HepG2 (cell line): ENCODE data around the gene OR52I2. TPM values are rescaled to one million over a fixed set of nuclear protein-coding genes. Genes with fewer than 3 reads are reported as not detected.

Experiments used
- ATAC-seq: fragments of 200-7000 bp; cut with Tn5 transposase; 3 replicates; pipeline ENCODE4 v1.9.1; 2020; ENCODE audit warnings: mild to moderate bottlenecking, moderate library complexity
- BruUV-seq: library from RNA; stranded (reverse); fragments of 400-500 nt; replicated peaks from 2 replicates; lab custom pipeline; 2021; lab: Mats Ljungman, UMichigan
- CTCF ChIA-PET: fragments of 300-600 bp; formaldehyde crosslinking; extraction: SDS; loops from one replicate; lab custom pipeline; 2021; ENCODE audit warnings: low total read pairs, inconsistent platforms, low intra/inter-chr PET ratio; lab: Yijun Ruan, JAX
- POLR2A ChIA-PET: fragments of 350-600 bp; sonication (Branson Sonifier 250); formaldehyde crosslinking; loops from one replicate; lab custom pipeline; 2020; ENCODE audit warnings: antibody characterized with exemption, inconsistent platforms; lab: Yijun Ruan, JAX
- DNase-seq: peaks from one replicate; pipeline ENCODE4 v3.0.0-alpha.2; 2015; ENCODE audit warnings: low spot score
- FAIRE-seq: peaks from 3 replicates; lab custom pipeline; 2011; peaks lifted over from hg19 to GRCh38; lab: Jason Lieb, UNC
- H2AFZ ChIP-seq: one replicate; pipeline ENCODE4 v1.6.1; 2011; ENCODE audit warnings: low read length, inconsistent platforms
- H3K27ac ChIP-seq: fragments of 300-600 bp; 3 replicates; pipeline ENCODE4 v1.8.0; 2011; ENCODE audit warnings: mixed run types, mild to moderate bottlenecking, mixed read lengths, low read length, inconsistent platforms; ENCODE audit not compliant: insufficient read depth; ENCODE audit errors: extremely low read length
- H3K27me3 ChIP-seq, 2 experiments: fragments of 200-600 bp in 1 of 2; 2 replicates in 1 of 2; 3 replicates in 1 of 2; pipeline versions ENCODE4 v1.6.0 to v1.8.0; 2011; ENCODE audit warnings: low read length in 2 of 2, mild to moderate bottlenecking in 2 of 2, moderate library complexity in 2 of 2, inconsistent platforms in 1 of 2; ENCODE audit not compliant: insufficient read depth in 2 of 2, control insufficient read depth in 1 of 2
- H3K36me3 ChIP-seq, 2 experiments: fragments of 200-600 bp in 1 of 2; replicated peaks in 1 of 2; 2 replicates in 1 of 2; 3 replicates in 1 of 2; pipeline versions ENCODE4 v1.5.1 to v1.8.0; 2011; ENCODE audit warnings: low read length in 2 of 2, inconsistent platforms in 1 of 2; ENCODE audit not compliant: insufficient read depth in 2 of 2, control insufficient read depth in 1 of 2
- H3K4me1 ChIP-seq: 2 replicates; pipeline ENCODE4 v1.5.1; 2012; ENCODE audit warnings: low read length, inconsistent platforms; ENCODE audit not compliant: insufficient read depth
- H3K4me2 ChIP-seq: 2 replicates; pipeline ENCODE4 v1.6.0; 2011; ENCODE audit warnings: low read depth, low read length, inconsistent platforms
- H3K4me3 ChIP-seq, 3 experiments: fragments of 200-600 bp in 1 of 3; sonication (generic), shearing (Covaris generic) in 1 of 3; replicated peaks in 1 of 3; 2 replicates each; pipeline ENCODE4 v1.5.1; 2011 to 2016; ENCODE audit warnings: low read length in 3 of 3, inconsistent platforms in 2 of 3, low read depth in 2 of 3, mild to moderate bottlenecking in 2 of 3, control low read depth in 1 of 3, mixed read lengths in 1 of 3; ENCODE audit not compliant: insufficient read depth in 1 of 3
- H3K79me2 ChIP-seq: one replicate; pipeline ENCODE4 v1.6.1; 2011; ENCODE audit warnings: low read length, inconsistent platforms; ENCODE audit not compliant: insufficient read depth
- H3K9ac ChIP-seq: 2 replicates; pipeline ENCODE4 v1.6.0; 2011; ENCODE audit warnings: mild to moderate bottlenecking, low read depth, low read length, inconsistent platforms; ENCODE audit not compliant: insufficient read depth
- H3K9me3 ChIP-seq: 2 replicates; pipeline ENCODE4 v1.5.1; 2012; ENCODE audit warnings: mild to moderate bottlenecking, low read length
- H4K20me1 ChIP-seq: 2 replicates; pipeline ENCODE4 v1.6.0; 2011; ENCODE audit warnings: inconsistent platforms, mild to moderate bottlenecking, low read length, moderate library complexity; ENCODE audit not compliant: insufficient read depth
- CHCHD3 ChIP-seq: sonication (generic); formaldehyde crosslinking; IDR thresholded peaks from 2 replicates; pipeline ENCODE4 v1.8.0; 2022; ENCODE audit warnings: mild to moderate bottlenecking, missing genetic modification reagents, moderate library complexity
- CHD2 ChIP-seq: IDR thresholded peaks from 2 replicates; pipeline ENCODE4 v1.6.1; 2011; ENCODE audit warnings: low read depth, low read length, improper control_type of control experiment
- JDP2 ChIP-seq: sonication (generic); formaldehyde crosslinking; IDR thresholded peaks from 2 replicates; pipeline ENCODE4 v1.8.1; 2022; ENCODE audit warnings: missing genetic modification reagents, borderline replicate concordance
- NONO ChIP-seq, 2 experiments: fragments of 450-650 bp in 1 of 2; sonication (generic) in 1 of 2; formaldehyde crosslinking in 1 of 2; IDR thresholded peaks in 1 of 2; conservative IDR thresholded peaks in 1 of 2; 2 replicates each; pipeline versions ENCODE4 v1.6.1 to v1.8.0; 2017 to 2022; ENCODE audit warnings: mild to moderate bottlenecking in 1 of 2, missing genetic modification reagents in 1 of 2, moderate library complexity in 1 of 2
- SP1 ChIP-seq, 2 experiments: fragments of 450-650 bp in 1 of 2; sonication (generic) in 1 of 2; formaldehyde crosslinking in 1 of 2; IDR thresholded peaks; 2 replicates each; pipeline versions ENCODE4 v1.4.0 to v1.6.1; 2016 to 2020; ENCODE audit warnings: missing genetic modification reagents in 1 of 2
- ZFP90 ChIP-seq: sonication (generic); formaldehyde crosslinking; IDR thresholded peaks from 2 replicates; pipeline ENCODE4 v1.8.0; 2022; ENCODE audit warnings: missing genetic modification reagents, mild to moderate bottlenecking, inconsistent platforms, borderline replicate concordance
- ZNF251 ChIP-seq: sonication (generic); formaldehyde crosslinking; IDR thresholded peaks from 2 replicates; pipeline ENCODE4 v1.9.0; 2021; ENCODE audit warnings: mild to moderate bottlenecking, missing genetic modification reagents
- ZNF792 ChIP-seq: IDR thresholded peaks from 2 replicates; pipeline ENCODE4 v1.6.1; 2016
- WGBS: methylation state at CpG from one replicate; pipeline ENCODE4 v1.1.6; 2017; ENCODE audit warnings: low lambda C conversion rate; 5-methylcytosine and 5-hydroxymethylcytosine counted together
- in situ Hi-C: cut with HindIII; loops from 2 replicates; pipeline ENCODE4 v1.10.0; 2017; ENCODE audit warnings: low pct_unique_long_range_greater_than_20kb; ENCODE audit not compliant: extremely low pct_ligation_motif_present
- intact Hi-C: fragments of 100-400 bp; cut with micrococcal nuclease; formaldehyde crosslinking; loops from one replicate; pipeline ENCODE4 v1.10.0; 2022; ENCODE audit not compliant: unreplicated experiment
- polyA plus RNA-seq, 8 experiments: library from polyadenylated mRNA; depleted of rRNA in 3 of 8; stranded (reverse) in 7 of 8; unstranded in 1 of 8; fragments of >200 nt; fragmentation: Illumina TruSeq in 4 of 8; extraction: Trizol in 4 of 8; gene quantifications; 2 replicates each; pipeline versions ENCODE4 v1.2.1 to v1.2.3, GENCODE V29; 2011 to 2016; ENCODE audit warnings: low read depth in 4 of 8, missing spikeins in 1 of 8, mixed read lengths in 1 of 8; ENCODE audit not compliant: insufficient read depth in 1 of 8
- total RNA-seq, 5 experiments: library from RNA; depleted of rRNA; stranded (reverse); fragments of >200 nt; fragmentation: Illumina TruSeq; extraction: Trizol; gene quantifications; 2 replicates each; pipeline ENCODE4 v1.2.3, GENCODE V29; 2016; ENCODE audit warnings: low read depth in 1 of 5
- TF ChIP-seq, protein P1 (sequence below): sonication (generic); formaldehyde crosslinking; IDR thresholded peaks from 2 replicates; pipeline ENCODE4 v1.5.1; 2020; ENCODE audit warnings: mild to moderate bottlenecking, moderate library complexity, missing genetic modification reagents
- TF ChIP-seq, protein P2 (sequence below): sonication (generic); formaldehyde crosslinking; IDR thresholded peaks from 2 replicates; pipeline ENCODE4 v1.5.0; 2020; ENCODE audit warnings: missing genetic modification reagents
- TF ChIP-seq, protein P3 (sequence below): sonication (generic); formaldehyde crosslinking; IDR thresholded peaks from 2 replicates; pipeline ENCODE4; 2020; ENCODE audit warnings: missing genetic modification reagents, mild to moderate bottlenecking, borderline replicate concordance

The OR52I2 gene
- total and polyA plus RNA-seq, 2 of the 13 experiments (the other 11 are each of a cell fraction or from before 2014, with no cell fraction given), result not detected

DNA sequence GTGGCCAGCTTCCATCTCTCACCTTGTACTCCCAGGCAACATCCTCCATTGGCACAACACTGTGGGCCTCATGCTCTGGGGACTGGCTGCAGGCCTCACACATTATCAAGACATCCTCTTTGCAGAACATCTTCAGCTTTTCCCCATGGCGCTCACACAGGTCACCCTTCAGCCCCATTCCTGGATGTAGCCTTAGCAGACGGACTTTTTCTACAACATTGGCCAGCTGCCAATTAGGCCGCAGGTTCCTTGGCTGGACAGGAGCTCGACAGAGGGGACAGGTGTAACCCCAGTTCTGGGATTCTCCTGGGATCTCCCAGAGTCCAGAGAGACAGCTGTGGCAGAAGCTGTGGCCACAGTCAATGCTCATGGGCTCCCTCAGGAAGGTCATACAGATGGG, 23.5 kb downstream of the OR52I2 start:
- H3K4me1 ChIP-seq, result no peaks in the 10 kb centered on the region
- POLR2A ChIA-PET, result no interaction called here
- DNase-seq (no peak), ATAC-seq (no peak), FAIRE-seq (no peak)
- 10% methylated on average over 3 of the region's 4 CpGs for WGBS
- H2AFZ ChIP-seq, result no peak overlapping the region
- no peak overlapping the region for H3K27ac ChIP-seq
- no peak overlapping the region for H3K4me2 ChIP-seq
- no peaks in the 10 kb centered on the region for H3K9me3 ChIP-seq
- H3K36me3 ChIP-seq, result no peaks in the 10 kb centered on the region
- H4K20me1 ChIP-seq, result no peaks in the 10 kb centered on the region
- in situ Hi-C loops, result no loop called here
- no peaks in the 10 kb centered on the region for H3K79me2 ChIP-seq
- H3K27me3 ChIP-seq, result peaks cover 0 to 45% of the 10 kb centered on the region in 2 experiments; a peak in 3 of 5 replicates
- CTCF ChIA-PET, result no interaction called here
- no TSS peak for BruUV-seq
- no peak overlapping the region for H3K4me3 ChIP-seq
- intact Hi-C loops, result no loop called here
- H3K9ac ChIP-seq, result no peak overlapping the region
- TF ChIP-seq, protein P1, sequence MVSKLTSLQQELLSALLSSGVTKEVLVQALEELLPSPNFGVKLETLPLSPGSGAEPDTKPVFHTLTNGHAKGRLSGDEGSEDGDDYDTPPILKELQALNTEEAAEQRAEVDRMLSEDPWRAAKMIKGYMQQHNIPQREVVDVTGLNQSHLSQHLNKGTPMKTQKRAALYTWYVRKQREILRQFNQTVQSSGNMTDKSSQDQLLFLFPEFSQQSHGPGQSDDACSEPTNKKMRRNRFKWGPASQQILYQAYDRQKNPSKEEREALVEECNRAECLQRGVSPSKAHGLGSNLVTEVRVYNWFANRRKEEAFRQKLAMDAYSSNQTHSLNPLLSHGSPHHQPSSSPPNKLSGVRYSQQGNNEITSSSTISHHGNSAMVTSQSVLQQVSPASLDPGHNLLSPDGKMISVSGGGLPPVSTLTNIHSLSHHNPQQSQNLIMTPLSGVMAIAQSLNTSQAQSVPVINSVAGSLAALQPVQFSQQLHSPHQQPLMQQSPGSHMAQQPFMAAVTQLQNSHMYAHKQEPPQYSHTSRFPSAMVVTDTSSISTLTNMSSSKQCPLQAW (CRISPR knock-in tag), result no peak
- TF ChIP-seq, protein P2, sequence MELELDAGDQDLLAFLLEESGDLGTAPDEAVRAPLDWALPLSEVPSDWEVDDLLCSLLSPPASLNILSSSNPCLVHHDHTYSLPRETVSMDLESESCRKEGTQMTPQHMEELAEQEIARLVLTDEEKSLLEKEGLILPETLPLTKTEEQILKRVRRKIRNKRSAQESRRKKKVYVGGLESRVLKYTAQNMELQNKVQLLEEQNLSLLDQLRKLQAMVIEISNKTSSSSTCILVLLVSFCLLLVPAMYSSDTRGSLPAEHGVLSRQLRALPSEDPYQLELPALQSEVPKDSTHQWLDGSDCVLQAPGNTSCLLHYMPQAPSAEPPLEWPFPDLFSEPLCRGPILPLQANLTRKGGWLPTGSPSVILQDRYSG, result no peak
- TF ChIP-seq SP1 (IDR thresholded peaks at IDR 0.05), result no peak
- TF ChIP-seq SP1 (CRISPR knock-in tag; IDR thresholded peaks at IDR 0.05), result no peak
- TF ChIP-seq NONO (IDR thresholded peaks at IDR 0.05), result no peak
- TF ChIP-seq NONO (CRISPR knock-in tag; conservative IDR thresholded peaks at IDR 0.05), result no peak
- no peak for TF ChIP-seq ZNF251 (CRISPR knock-in tag)
- TF ChIP-seq ZNF792, result no peak
- no peak for TF ChIP-seq ZFP90 (CRISPR knock-in tag)
- TF ChIP-seq JDP2 (CRISPR knock-in tag), result no peak
- no peak for TF ChIP-seq CHD2
- TF ChIP-seq, protein P3, sequence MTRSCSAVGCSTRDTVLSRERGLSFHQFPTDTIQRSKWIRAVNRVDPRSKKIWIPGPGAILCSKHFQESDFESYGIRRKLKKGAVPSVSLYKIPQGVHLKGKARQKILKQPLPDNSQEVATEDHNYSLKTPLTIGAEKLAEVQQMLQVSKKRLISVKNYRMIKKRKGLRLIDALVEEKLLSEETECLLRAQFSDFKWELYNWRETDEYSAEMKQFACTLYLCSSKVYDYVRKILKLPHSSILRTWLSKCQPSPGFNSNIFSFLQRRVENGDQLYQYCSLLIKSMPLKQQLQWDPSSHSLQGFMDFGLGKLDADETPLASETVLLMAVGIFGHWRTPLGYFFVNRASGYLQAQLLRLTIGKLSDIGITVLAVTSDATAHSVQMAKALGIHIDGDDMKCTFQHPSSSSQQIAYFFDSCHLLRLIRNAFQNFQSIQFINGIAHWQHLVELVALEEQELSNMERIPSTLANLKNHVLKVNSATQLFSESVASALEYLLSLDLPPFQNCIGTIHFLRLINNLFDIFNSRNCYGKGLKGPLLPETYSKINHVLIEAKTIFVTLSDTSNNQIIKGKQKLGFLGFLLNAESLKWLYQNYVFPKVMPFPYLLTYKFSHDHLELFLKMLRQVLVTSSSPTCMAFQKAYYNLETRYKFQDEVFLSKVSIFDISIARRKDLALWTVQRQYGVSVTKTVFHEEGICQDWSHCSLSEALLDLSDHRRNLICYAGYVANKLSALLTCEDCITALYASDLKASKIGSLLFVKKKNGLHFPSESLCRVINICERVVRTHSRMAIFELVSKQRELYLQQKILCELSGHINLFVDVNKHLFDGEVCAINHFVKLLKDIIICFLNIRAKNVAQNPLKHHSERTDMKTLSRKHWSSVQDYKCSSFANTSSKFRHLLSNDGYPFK (CRISPR knock-in tag), result no peak
- TF ChIP-seq CHCHD3, result no peak
